Glomerular visceral epithelial cell (primary cell): ENCODE data around the gene FAM169A.
"Not testable (repeated sequence)": the region's sequence is repeated elsewhere in the genome, so short reads cannot be mapped to it uniquely, and the experiment has no call there.

Experiments used
- DNase-seq: peaks from one replicate; pipeline ENCODE4 v3.0.0-alpha.2; 2016; ENCODE audit errors: extremely low spot score

The FAM169A gene

GRCh38 chr5:74870299-74871067 is 4.3 kb upstream of the FAM169A start:
- no peak for DNase-seq

GRCh38 chr5:74869414-74869813 is 3.2 kb upstream of the FAM169A start:
- DNase-seq, result not testable (repeated sequence)

GRCh38 chr5:74866596-74867162 is 492 bp upstream of the FAM169A start:
- no peak for DNase-seq

- no peak for DNase-seq
Observed at GRCh38 chr5:74865256-74865803, 857 bp downstream of the FAM169A start.

- DNase-seq, result no peak
Observed at GRCh38 chr5:74864823-74865222, 1.4 kb downstream of the FAM169A start.

- no peak for DNase-seq
Observed at GRCh38 chr5:74863726-74864125, 2.5 kb downstream of the FAM169A start.

- DNase-seq, result no peak
Observed at GRCh38 chr5:74862221-74862620, 4.0 kb downstream of the FAM169A start.

GRCh38 chr5:74856975-74857374 is 9.2 kb downstream of the FAM169A start:
- DNase-seq, result not testable (repeated sequence)

GRCh38 chr5:74853256-74853655 is 12.9 kb downstream of the FAM169A start:
- DNase-seq, result no peak

- DNase-seq, result no peak
Observed at GRCh38 chr5:74851684-74852353, 14.4 kb downstream of the FAM169A start.

- DNase-seq, result no peak
Observed at GRCh38 chr5:74850789-74851425, 15.3 kb downstream of the FAM169A start.

- no peak for DNase-seq
Observed at GRCh38 chr5:74850030-74850429, 16.2 kb downstream of the FAM169A start.

GRCh38 chr5:74848553-74849025 is 17.6 kb downstream of the FAM169A start:
- no peak for DNase-seq

GRCh38 chr5:74839229-74839628 is 27.0 kb downstream of the FAM169A start:
- peak; percentile 23 for DNase-seq

- DNase-seq, result no peak
Observed at GRCh38 chr5:74838262-74838661, 27.9 kb downstream of the FAM169A start.

GRCh38 chr5:74837115-74837514 is 29.1 kb downstream of the FAM169A start:
- no peak for DNase-seq

- DNase-seq, result no peak
Observed at GRCh38 chr5:74833537-74834266, 32.5 kb downstream of the FAM169A start.

- DNase-seq, result no peak
Observed at GRCh38 chr5:74829413-74829812, 36.8 kb downstream of the FAM169A start.

- no peak for DNase-seq
Observed at GRCh38 chr5:74822288-74822687, 43.9 kb downstream of the FAM169A start.

GRCh38 chr5:74816875-74817274 is 49.3 kb downstream of the FAM169A start:
- DNase-seq, result no peak

- peak; percentile 48 for DNase-seq
Observed at GRCh38 chr5:74810915-74811314, 55.3 kb downstream of the FAM169A start.
